IMR-90 (cell line): ENCODE measurements around the gene CD6.

Source experiments
- CEBPB ChIP-seq: IDR thresholded peaks from 2 replicates; pipeline ENCODE4 v1.6.1; 2012; ENCODE audit warnings: low read depth, low read length, improper control_type of control experiment
- FOS ChIP-seq: fragments of 150-350 bp; IDR thresholded peaks from 2 replicates; pipeline ENCODE4 v1.6.1; 2016; ENCODE audit warnings: low read depth, low read length
- MAFK ChIP-seq: IDR thresholded peaks from 2 replicates; pipeline ENCODE4 v1.6.1; 2012; ENCODE audit warnings: low read depth, low read length, improper control_type of control experiment
- POLR2A ChIP-seq: IDR thresholded peaks from 2 replicates; pipeline ENCODE4 v1.6.1; 2012; ENCODE audit warnings: mild to moderate bottlenecking, low read depth, low read length
- RAD21 ChIP-seq: IDR thresholded peaks from 2 replicates; pipeline ENCODE4 v1.6.1; 2012; ENCODE audit warnings: low read length, improper control_type of control experiment
- RFX5 ChIP-seq: IDR thresholded peaks from 2 replicates; pipeline ENCODE4 v1.8.0; 2012; ENCODE audit warnings: low read depth, mild to moderate bottlenecking, low read length, moderate library complexity
- SMC3 ChIP-seq: fragments of 150-350 bp; IDR thresholded peaks from 2 replicates; pipeline ENCODE4 v1.6.1; 2016; ENCODE audit warnings: low read depth, mild to moderate bottlenecking, antibody characterized with exemption, low read length, moderate library complexity
- TF ChIP-seq, protein P1 (sequence below): conservative IDR thresholded peaks from 2 replicates; pipeline ENCODE4 v1.5.1; 2012; ENCODE audit warnings: mild to moderate bottlenecking, low read depth, low read length, improper control_type of control experiment

DNA sequence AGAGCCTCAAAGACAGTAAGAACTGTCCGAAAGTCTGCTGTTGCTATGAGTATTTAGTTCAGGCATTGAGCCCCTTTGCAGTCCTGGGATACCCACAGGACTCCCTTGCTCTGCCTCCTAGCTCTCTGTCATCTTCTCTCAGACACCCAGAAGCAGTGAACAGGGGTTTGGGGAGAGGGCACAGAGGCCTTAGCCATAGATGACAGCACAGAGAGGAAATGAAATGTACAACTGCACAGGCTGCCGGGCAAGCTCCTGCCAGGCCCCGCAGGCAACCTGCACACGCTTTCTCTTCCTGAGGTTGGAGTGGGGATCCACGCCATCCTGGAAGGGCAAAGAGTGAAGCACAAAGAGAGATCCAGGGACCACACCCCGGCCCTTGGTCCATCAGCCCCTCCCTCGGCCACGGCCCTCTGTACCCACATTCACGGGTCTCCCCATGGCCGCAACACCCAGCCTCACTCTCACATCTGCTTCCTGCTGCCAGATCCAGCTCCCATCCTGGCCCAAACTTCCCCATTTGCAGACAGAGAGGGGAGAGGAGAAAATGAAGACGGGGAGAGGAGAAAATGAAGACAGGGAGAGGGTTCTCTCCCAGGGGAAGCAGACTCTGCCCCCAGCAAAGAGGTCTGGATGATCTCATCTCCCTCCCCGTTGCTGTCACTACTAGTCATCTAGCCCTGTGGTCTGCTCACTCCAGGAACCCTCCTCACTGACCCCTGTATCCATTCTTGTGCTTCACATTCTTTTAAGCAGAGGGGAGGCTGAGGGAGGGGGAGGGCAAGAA is 40.7 kb downstream of the CD6 start:
- TF ChIP-seq RFX5 (no peak), FOS (no peak), POLR2A (no peak), MAFK (no peak), SMC3 (no peak), CEBPB (no peak), RAD21 (no peak)
- TF ChIP-seq, protein P1, sequence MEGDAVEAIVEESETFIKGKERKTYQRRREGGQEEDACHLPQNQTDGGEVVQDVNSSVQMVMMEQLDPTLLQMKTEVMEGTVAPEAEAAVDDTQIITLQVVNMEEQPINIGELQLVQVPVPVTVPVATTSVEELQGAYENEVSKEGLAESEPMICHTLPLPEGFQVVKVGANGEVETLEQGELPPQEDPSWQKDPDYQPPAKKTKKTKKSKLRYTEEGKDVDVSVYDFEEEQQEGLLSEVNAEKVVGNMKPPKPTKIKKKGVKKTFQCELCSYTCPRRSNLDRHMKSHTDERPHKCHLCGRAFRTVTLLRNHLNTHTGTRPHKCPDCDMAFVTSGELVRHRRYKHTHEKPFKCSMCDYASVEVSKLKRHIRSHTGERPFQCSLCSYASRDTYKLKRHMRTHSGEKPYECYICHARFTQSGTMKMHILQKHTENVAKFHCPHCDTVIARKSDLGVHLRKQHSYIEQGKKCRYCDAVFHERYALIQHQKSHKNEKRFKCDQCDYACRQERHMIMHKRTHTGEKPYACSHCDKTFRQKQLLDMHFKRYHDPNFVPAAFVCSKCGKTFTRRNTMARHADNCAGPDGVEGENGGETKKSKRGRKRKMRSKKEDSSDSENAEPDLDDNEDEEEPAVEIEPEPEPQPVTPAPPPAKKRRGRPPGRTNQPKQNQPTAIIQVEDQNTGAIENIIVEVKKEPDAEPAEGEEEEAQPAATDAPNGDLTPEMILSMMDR = no peak
